Choroid plexus epithelial cell (primary cell): Measurements from ENCODE around the gene MYO5A.

Experiments used
- DNase-seq: peaks from one replicate; pipeline ENCODE4 v3.0.0-alpha.2; 2010; ENCODE audit warnings: low read depth
- H3K4me3 ChIP-seq: 2 replicates; pipeline ENCODE4 v1.5.1; 2011; ENCODE audit warnings: low read depth, mild to moderate bottlenecking, control low read depth, low read length, moderate library complexity
- TF ChIP-seq, protein P1 (sequence below): conservative IDR thresholded peaks from 2 replicates; pipeline ENCODE4 v1.5.1; 2011; ENCODE audit warnings: low read depth, mild to moderate bottlenecking, control low read depth, inconsistent platforms, low read length, moderate library complexity

Gene MYO5A

DNA sequence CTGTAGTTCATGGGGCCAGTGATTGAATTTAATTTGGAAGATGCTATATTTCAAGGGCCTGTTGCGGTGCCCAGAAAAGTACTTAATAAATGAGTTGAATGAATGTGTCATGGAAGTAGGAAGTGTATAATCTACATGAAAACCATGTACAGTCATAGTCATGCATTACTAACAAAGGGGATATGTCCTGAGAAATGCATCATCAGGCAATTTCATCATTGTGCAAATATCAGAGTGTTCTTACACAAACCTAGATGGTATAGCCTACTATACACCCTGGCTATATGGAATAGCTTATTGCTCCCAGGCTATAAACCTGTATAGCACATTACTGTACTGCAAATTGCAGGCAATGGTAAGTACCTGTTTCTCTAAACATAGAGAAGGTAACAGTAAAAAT lies 222.4 kb downstream of the MYO5A start:
- no peak overlapping the region for H3K4me3 ChIP-seq
- TF ChIP-seq, protein P1, sequence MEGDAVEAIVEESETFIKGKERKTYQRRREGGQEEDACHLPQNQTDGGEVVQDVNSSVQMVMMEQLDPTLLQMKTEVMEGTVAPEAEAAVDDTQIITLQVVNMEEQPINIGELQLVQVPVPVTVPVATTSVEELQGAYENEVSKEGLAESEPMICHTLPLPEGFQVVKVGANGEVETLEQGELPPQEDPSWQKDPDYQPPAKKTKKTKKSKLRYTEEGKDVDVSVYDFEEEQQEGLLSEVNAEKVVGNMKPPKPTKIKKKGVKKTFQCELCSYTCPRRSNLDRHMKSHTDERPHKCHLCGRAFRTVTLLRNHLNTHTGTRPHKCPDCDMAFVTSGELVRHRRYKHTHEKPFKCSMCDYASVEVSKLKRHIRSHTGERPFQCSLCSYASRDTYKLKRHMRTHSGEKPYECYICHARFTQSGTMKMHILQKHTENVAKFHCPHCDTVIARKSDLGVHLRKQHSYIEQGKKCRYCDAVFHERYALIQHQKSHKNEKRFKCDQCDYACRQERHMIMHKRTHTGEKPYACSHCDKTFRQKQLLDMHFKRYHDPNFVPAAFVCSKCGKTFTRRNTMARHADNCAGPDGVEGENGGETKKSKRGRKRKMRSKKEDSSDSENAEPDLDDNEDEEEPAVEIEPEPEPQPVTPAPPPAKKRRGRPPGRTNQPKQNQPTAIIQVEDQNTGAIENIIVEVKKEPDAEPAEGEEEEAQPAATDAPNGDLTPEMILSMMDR = no peak
- peak; percentile 61 for DNase-seq

GRCh38 chr15:52303093-52303772 lies 225.4 kb downstream of the MYO5A start:
- TF ChIP-seq, protein P1 = no peak
- H3K4me3 ChIP-seq = no peak overlapping the region
- no peak for DNase-seq

DNA sequence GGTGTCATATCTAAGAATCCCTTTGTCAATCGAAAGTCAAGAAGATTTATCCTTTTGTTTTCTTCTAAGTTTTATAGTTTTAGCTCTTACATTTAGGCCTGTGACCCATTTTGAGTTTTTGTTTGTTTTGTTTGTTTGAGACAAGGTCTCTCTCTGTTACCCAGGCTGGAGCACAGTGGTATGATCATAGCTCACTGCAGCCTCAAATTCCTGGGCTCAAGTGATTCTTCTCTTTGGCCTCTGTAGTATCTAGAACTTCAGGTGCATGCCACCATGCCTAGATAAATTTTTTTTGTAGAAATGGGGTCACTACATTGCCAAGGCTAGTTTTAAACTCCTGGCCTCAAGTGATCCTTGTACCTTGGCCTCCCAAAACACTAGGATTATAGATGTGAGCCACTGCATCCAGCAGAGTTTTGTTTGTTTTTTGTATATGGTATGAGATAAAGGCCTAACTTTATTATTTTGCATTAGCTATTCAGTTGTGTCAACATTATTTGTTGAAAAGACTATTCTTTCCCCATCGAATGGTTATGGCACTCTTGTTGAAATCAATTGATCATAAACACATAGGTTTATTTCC lies 227.3 kb downstream of the MYO5A start:
- no peak for DNase-seq
- TF ChIP-seq, protein P1 = no peak
- no peak overlapping the region for H3K4me3 ChIP-seq

DNA sequence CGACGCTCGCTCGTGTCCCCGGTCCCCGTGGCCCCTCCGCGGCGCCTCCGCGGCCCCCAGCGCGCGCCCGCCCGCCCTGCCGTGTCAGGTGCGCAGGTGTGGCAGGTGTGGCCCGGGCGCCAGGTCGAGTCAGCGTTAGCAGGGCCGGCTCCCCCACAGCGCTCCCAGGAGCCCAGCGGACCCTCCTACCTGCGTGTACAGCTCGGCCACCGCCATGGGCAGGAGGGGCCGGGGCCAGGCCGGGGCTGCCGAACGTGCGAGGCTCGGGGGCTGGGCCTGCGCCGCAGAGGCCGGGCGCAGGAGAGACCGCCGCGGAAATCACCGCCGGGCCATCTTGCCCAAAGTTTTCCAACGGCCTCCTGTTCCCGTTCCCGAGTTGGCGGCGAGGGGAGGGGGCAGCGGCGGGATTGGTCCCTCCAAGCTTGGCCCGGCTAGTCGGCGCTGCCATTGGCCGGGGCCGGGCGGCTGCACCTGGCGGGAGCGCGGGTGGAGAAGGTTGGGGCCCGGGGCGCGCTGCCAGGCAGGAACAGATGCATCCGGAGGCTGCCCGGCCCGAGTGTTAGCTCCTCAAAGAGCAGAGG lies 233.2 kb downstream of the MYO5A start, which contains the start of gene MYO5C:
Gene MYO5C (minus strand): TSS at position 384 of the 581 bp plus-strand sequence. CDS start 168 bp downstream, at position 216.
- DNase-seq = no peak
- TF ChIP-seq, protein P1 = no peak
- H3K4me3 ChIP-seq = peak within 1 kb of the TSS; percentile 44

DNA sequence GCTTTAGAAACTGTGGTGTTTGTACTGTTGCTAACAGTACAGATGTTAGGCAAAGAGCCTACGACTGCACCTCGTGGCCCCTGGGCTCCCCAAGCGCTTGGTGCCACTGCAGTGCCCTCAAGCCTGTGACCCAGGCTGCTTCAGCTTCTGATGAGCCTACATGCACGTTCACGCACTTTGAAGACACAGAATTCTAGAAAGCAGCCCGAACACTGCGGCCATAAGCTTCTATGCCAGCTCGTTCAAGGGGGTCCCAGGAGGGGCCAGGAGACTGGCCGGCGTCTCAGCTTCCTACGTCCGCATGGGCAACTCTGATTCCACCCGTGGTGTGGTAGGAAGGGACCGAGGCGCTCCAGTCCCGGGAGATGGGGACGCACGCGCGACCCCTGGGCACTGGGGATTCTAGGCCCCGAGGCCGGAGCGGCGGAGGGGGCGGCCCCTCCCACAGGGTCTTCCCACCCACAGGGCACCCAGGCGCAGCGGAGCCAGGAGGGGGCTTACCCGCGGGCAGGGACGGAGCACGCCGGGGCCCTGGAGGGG lies 233.7 kb downstream of the MYO5A start:
- TF ChIP-seq, protein P1 = no peak
- no peak for DNase-seq
- no peak overlapping the region for H3K4me3 ChIP-seq

- TF ChIP-seq, protein P1 = no peak
- no peak overlapping the region for H3K4me3 ChIP-seq
- DNase-seq = no peak
These were observed 235.8 kb downstream of the MYO5A start for GRCh38 chr15:52292780-52293392.
